BLaER1 treated with 17β-estradiol and CSF1 and Interleukin-3, amounts not matched to agents 10 nM and 100 nM (cell line): Measurements from ENCODE around the gene MPHOSPH6.

Experiments used
- H3K27ac ChIP-seq, 11 experiments: shearing (Covaris generic); formaldehyde crosslinking; 2 replicates each; pipeline ENCODE4 v1.8.1; 2022
- H3K27me3 ChIP-seq, 11 experiments: shearing (Covaris generic); formaldehyde crosslinking; 2 replicates each; pipeline ENCODE4 v1.8.1; 2022
- H3K36me3 ChIP-seq, 11 experiments: shearing (Covaris generic); formaldehyde crosslinking; 2 replicates each; pipeline ENCODE4 v1.8.1; 2022
- H3K4me1 ChIP-seq, 10 experiments: shearing (Covaris generic); formaldehyde crosslinking; 2 replicates each; pipeline ENCODE4 v1.8.1; 2022
- H3K4me2 ChIP-seq, 11 experiments: shearing (Covaris generic); formaldehyde crosslinking; 2 replicates each; pipeline ENCODE4 v1.8.1; 2022
- H3K4me3 ChIP-seq, 10 experiments: shearing (Covaris generic); formaldehyde crosslinking; 2 replicates each; pipeline ENCODE4 v1.8.1; 2022
- H3K9ac ChIP-seq, 11 experiments: shearing (Covaris generic); formaldehyde crosslinking; 2 replicates each; pipeline ENCODE4 v1.8.1; 2022
- H3K9me3 ChIP-seq, 11 experiments: shearing (Covaris generic); formaldehyde crosslinking; replicated peaks in 1 of 11; 2 replicates each; pipeline ENCODE4 v1.8.1; 2022
- H4K20me1 ChIP-seq, 11 experiments: shearing (Covaris generic); formaldehyde crosslinking; 2 replicates each; pipeline ENCODE4 v1.8.1; 2022
- Cebpa-rat ChIP-seq, 11 experiments: shearing (Covaris generic); IDR thresholded peaks; 2 replicates each; pipeline ENCODE4 v1.8.1; 2022

The MPHOSPH6 gene

GRCh38 chr16:82182266-82183003 lies 12.4 kb upstream of the MPHOSPH6 start:
- Histone ChIP-seq H3K4me2 (peak overlapping the region in 4 of 11 experiments; percentile 43 to 75 (median 64); a peak in 6 of 22 replicates), H3K4me1 (peaks cover 0 to 58% (median 3%) of the 10 kb centered on the region in 10 experiments; a peak in 9 of 20 replicates), H3K4me3 (no peak overlapping the region), H4K20me1 (no peaks in the 10 kb centered on the region), H3K9me3 (no peaks in the 10 kb centered on the region), H3K27ac (peak overlapping the region in 1 of 11 experiments; percentile 64; a peak in 1 of 22 replicates), H3K36me3 (no peaks in the 10 kb centered on the region), H3K27me3 (no peaks in the 10 kb centered on the region), H3K9ac (no peak overlapping the region)
- TF ChIP-seq Cebpa-rat (IDR thresholded peaks at IDR 0.05), result no peak

GRCh38 chr16:82181461-82182185 lies 11.6 kb upstream of the MPHOSPH6 start:
- H3K9ac ChIP-seq, result no peak overlapping the region
- no peaks in the 10 kb centered on the region for H3K9me3 ChIP-seq
- peak overlapping the region in 2 of 11 experiments; percentile 9 to 56; a peak in 3 of 22 replicates for H3K4me2 ChIP-seq
- H4K20me1 ChIP-seq, result no peaks in the 10 kb centered on the region
- no peaks in the 10 kb centered on the region for H3K36me3 ChIP-seq
- TF ChIP-seq Cebpa-rat (IDR thresholded peaks at IDR 0.05), result no peak
- H3K27ac ChIP-seq, result no peak overlapping the region
- no peak overlapping the region for H3K4me3 ChIP-seq
- peaks cover 0 to 54% (median 3%) of the 10 kb centered on the region in 10 experiments; a peak in 9 of 20 replicates for H3K4me1 ChIP-seq
- H3K27me3 ChIP-seq, result no peaks in the 10 kb centered on the region

DNA sequence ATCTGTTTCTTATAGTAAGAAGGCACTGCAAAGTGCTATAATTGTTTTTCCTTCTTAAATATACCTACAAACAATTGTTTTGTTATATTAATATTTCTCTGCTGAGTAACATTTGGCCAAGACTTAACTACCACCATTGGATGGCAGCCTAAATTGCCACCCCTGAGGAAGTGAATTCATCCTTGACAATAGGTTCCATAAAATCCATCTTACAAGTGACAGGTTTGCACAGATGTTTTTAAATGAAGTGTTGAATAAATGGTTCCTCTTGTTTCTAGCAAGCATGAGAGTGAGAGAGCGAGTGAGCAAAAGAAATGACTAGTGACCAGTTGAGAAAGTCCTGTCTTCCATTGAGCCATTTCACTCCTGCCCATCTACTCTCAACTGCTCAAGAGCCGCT lies 8.3 kb upstream of the MPHOSPH6 start:
- H3K36me3 ChIP-seq, result no peaks in the 10 kb centered on the region
- H3K9ac ChIP-seq, result no peak overlapping the region
- no peak overlapping the region for H3K27ac ChIP-seq
- no peak overlapping the region for H3K4me3 ChIP-seq
- H3K4me1 ChIP-seq, result peaks cover 0 to 35% (median 3%) of the 10 kb centered on the region in 10 experiments; a peak in 8 of 20 replicates
- H4K20me1 ChIP-seq, result no peaks in the 10 kb centered on the region
- H3K4me2 ChIP-seq, result no peak overlapping the region
- no peak for TF ChIP-seq Cebpa-rat (IDR thresholded peaks at IDR 0.05)
- no peaks in the 10 kb centered on the region for H3K27me3 ChIP-seq
- H3K9me3 ChIP-seq, result no peaks in the 10 kb centered on the region

DNA sequence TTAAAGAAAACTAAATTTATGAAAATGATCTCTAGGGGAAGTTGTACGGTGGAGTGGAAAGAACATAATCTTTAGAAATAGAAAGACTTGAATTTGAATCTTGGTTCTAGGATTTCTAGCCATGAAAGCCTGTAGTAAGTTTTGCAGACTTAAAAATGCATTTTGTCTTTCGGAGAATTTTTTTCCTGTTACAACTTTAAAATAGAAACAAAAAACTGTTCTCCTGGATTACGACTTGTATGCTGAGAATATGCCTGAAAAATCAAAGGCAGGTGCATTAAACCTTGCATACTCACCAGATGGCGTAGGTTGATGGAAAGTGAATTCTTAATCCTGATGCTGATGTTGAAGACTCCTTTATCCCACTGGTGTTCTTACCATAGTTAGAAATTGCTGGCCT lies 7.5 kb upstream of the MPHOSPH6 start:
- Histone ChIP-seq H3K4me2 (no peak overlapping the region), H4K20me1 (no peaks in the 10 kb centered on the region), H3K9me3 (no peaks in the 10 kb centered on the region), H3K27me3 (no peaks in the 10 kb centered on the region), H3K9ac (no peak overlapping the region), H3K36me3 (no peaks in the 10 kb centered on the region), H3K4me3 (no peak overlapping the region), H3K27ac (no peak overlapping the region), H3K4me1 (peaks cover 0 to 27% (median 0%) of the 10 kb centered on the region in 10 experiments; a peak in 6 of 20 replicates)
- no peak for TF ChIP-seq Cebpa-rat (IDR thresholded peaks at IDR 0.05)

GRCh38 chr16:82176204-82176603 lies 6.2 kb upstream of the MPHOSPH6 start:
- Histone ChIP-seq H3K9me3 (no peaks in the 10 kb centered on the region), H3K4me2 (peak overlapping the region in 2 of 11 experiments; percentile 37 to 61; a peak in 4 of 22 replicates), H3K27me3 (peaks cover 0 to 7% (median 0%) of the 10 kb centered on the region in 11 experiments; a peak in 1 of 22 replicates), H3K36me3 (no peaks in the 10 kb centered on the region), H4K20me1 (no peaks in the 10 kb centered on the region), H3K27ac (no peak overlapping the region), H3K4me1 (peaks cover 0 to 19% (median 0%) of the 10 kb centered on the region in 10 experiments; a peak in 5 of 20 replicates), H3K4me3 (no peak overlapping the region), H3K9ac (no peak overlapping the region)
- no peak for TF ChIP-seq Cebpa-rat (IDR thresholded peaks at IDR 0.05)

GRCh38 chr16:82175627-82176026 lies 5.6 kb upstream of the MPHOSPH6 start:
- H3K4me2 ChIP-seq, result peak overlapping the region in 4 of 11 experiments; percentile 12 to 61 (median 30); a peak in 6 of 22 replicates
- no peaks in the 10 kb centered on the region for H3K36me3 ChIP-seq
- H3K9ac ChIP-seq, result no peak overlapping the region
- H3K27me3 ChIP-seq, result peaks cover 0 to 10% (median 0%) of the 10 kb centered on the region in 11 experiments; a peak in 1 of 22 replicates
- peaks cover 0 to 19% (median 1%) of the 10 kb centered on the region in 10 experiments; a peak in 9 of 20 replicates for H3K4me1 ChIP-seq
- H3K27ac ChIP-seq, result no peak overlapping the region
- H3K9me3 ChIP-seq, result no peaks in the 10 kb centered on the region
- no peak overlapping the region for H3K4me3 ChIP-seq
- H4K20me1 ChIP-seq, result no peaks in the 10 kb centered on the region
- TF ChIP-seq Cebpa-rat (IDR thresholded peaks at IDR 0.05), result peak in 1 of 11 experiments; percentile 26; a peak in 1 of 22 replicates

- peaks cover 9 to 26% (median 22%) of the 10 kb centered on the region in 11 experiments; a peak in 21 of 22 replicates for H3K9me3 ChIP-seq
- no peak overlapping the region for H3K9ac ChIP-seq
- H3K36me3 ChIP-seq, result peaks cover 52 to 61% (median 54%) of the 10 kb centered on the region in 11 experiments
- peak overlapping the region in 2 of 10 experiments; percentile 75 to 83; a peak in 3 of 20 replicates for H3K4me3 ChIP-seq
- peaks cover 0 to 60% (median 24%) of the 10 kb centered on the region in 11 experiments; a peak in 15 of 22 replicates for H4K20me1 ChIP-seq
- H3K4me1 ChIP-seq, result peaks cover 11 to 42% (median 16%) of the 10 kb centered on the region in 10 experiments
- no peak overlapping the region for H3K27ac ChIP-seq
- peaks cover 0 to 10% (median 0%) of the 10 kb centered on the region in 11 experiments; a peak in 1 of 22 replicates for H3K27me3 ChIP-seq
- H3K4me2 ChIP-seq, result peak overlapping the region in 4 of 11 experiments; percentile 84 to 95 (median 88); a peak in 8 of 22 replicates
- TF ChIP-seq Cebpa-rat (IDR thresholded peaks at IDR 0.05), result no peak
Measured at GRCh38 chr16:82167670-82168069, 2.4 kb downstream of the MPHOSPH6 start.

GRCh38 chr16:82160226-82160625 lies 9.8 kb downstream of the MPHOSPH6 start:
- Histone ChIP-seq H3K9ac (no peak overlapping the region), H3K4me1 (peaks cover 0 to 81% (median 0%) of the 10 kb centered on the region in 10 experiments; a peak in 6 of 20 replicates), H3K27ac (no peak overlapping the region), H3K9me3 (peaks cover 0 to 16% (median 7%) of the 10 kb centered on the region in 11 experiments; a peak in 17 of 22 replicates), H3K27me3 (no peaks in the 10 kb centered on the region), H3K4me3 (no peak overlapping the region), H3K36me3 (peaks cover 89 to 100% (median 98%) of the 10 kb centered on the region in 11 experiments), H4K20me1 (peaks cover 0 to 95% (median 51%) of the 10 kb centered on the region in 11 experiments; a peak in 19 of 22 replicates), H3K4me2 (no peak overlapping the region)
- TF ChIP-seq Cebpa-rat (IDR thresholded peaks at IDR 0.05), result no peak
